CD4-positive, alpha-beta T cell treated with Interleukin-21 for 1 hour (primary cell): Measurements from ENCODE around the gene MORF4L2.
"Not testable (repeated sequence)": the region's sequence is repeated elsewhere in the genome, so short reads cannot be mapped to it uniquely, and the experiment has no call there.

Experiments
- DNase-seq: peaks from one replicate; pipeline ENCODE4 v3.0.0-alpha.2; 2020

MORF4L2 gene

GRCh38 chrX:103678199-103678993, 8.1 kb downstream of the MORF4L2 start:
- no peak for DNase-seq

DNA sequence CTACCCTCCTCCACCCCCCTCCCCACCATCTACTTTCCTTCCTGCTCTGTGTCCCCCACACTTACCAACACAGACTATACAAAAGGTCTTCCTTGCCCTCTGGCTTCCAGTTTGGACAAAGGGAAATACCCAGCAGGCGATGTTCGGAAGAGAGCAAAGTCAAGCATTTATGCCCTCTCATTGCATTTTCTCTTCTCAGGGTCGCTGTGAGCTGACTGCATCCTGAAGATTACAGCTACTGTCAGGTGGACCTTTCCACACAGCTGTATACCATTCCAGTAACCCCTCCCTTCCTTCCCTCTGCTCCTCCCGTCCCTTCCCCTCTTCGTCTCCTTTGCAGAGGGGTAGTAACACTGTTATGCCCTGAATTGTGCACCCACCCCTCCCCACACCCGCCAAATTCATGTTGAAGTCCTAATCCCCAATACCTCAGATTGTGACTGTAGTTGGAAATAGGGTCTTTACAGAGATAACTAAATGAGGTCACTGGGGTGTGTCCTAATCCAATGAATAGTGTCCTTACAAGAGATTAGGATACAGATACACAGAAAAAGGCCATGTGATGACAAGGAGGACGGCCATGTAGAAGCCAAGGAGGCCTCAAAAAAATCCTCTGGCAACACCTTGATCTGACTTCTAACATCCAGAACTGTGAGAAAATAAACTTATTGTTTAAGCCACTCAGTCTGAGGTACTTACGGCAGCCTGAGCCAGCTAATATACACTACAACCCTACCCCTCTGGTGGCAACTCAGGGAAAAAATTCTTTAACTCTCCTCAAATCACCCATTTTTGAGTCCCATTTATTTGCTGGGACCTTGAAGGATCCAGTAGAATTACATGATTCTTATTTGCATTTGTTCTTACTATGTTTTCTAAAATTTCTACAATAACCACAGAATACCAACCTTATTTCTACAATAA, 11.7 kb downstream of the MORF4L2 start:
- DNase-seq = no peak

DNA sequence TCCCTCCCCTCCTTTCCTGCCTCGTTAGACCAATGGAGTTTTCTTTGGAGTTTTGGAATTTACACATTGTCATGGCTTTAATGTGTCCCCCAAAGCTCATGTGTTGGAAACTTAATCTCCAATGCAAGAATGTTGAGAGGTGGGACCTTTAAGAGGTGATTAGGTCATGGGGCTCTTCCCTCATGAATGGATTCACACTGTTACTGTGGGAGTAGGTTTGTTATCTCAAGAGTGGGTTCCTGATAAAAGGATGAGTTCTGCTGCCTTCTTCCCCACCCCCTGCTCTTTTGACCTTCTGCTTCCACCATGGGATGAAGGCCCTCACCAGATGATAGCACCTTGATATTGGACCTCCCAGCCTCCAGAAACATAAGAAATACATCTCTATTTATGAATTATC, 16.8 kb downstream of the MORF4L2 start:
- no peak for DNase-seq

DNA sequence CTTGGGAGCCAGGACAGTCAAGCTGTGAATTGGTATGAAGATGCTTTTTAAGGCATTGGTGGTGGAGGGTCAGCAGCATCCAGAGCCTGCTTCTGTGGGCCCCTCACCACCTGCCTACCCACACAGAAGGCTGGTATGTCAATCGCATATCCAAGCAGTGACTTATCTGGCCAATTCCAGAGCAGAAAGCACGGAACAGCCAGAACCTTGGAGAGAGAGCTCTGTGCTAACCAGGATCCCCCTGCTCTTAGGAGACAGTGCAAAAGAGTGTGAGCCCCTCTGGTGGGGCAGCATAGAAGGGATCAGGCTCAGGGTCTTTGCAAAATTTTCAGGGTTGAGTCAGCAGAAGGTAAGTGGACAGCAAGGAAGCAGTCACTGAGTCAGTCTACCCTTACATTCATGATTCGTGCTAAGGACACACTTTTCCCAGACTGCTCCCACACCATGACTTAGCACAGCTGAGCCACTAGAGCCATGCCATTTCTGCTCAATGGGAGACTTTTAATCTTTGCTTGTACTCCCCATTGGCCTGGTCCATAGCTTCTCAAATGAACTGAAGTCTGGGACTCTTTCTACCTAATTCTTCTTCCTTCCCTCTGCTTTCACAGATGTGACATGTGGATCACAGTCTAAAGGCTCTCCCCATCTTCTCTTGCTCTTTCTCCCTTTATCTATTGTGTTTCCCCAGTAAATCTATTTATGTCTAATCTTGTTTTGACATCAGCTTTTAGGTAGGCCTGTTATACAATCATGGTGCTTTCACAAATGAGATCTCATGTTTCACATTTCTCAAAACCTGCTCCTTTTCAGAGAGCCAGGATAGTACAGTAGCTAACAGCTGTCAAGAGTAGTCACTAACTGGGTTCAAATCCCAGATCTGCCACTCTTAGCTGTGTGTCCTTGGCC, 20.0 kb downstream of the MORF4L2 start:
- no peak for DNase-seq

GRCh38 chrX:103663981-103664762, 22.3 kb downstream of the MORF4L2 start:
- no peak for DNase-seq

DNA sequence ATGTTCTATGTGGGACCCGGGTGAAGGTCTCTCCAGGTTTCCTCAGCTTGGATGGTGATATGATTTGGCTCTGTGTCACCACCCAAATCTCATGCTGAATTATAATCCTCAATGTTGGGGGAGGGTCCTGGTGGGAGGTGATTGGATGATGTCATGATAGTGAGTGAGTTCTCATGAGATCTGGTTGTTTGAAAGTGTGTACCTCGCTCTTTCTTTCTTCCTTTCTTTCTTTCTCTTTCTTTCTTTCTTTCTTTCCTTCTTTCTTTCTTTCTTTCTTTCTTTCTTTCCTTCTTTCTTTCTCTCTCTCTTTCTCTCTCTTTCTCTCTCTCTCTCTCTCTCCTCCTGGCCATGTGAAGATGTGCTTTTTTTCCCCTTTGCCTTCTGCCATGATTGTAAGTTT, 27.0 kb downstream of the MORF4L2 start:
- not testable (repeated sequence) for DNase-seq

DNA sequence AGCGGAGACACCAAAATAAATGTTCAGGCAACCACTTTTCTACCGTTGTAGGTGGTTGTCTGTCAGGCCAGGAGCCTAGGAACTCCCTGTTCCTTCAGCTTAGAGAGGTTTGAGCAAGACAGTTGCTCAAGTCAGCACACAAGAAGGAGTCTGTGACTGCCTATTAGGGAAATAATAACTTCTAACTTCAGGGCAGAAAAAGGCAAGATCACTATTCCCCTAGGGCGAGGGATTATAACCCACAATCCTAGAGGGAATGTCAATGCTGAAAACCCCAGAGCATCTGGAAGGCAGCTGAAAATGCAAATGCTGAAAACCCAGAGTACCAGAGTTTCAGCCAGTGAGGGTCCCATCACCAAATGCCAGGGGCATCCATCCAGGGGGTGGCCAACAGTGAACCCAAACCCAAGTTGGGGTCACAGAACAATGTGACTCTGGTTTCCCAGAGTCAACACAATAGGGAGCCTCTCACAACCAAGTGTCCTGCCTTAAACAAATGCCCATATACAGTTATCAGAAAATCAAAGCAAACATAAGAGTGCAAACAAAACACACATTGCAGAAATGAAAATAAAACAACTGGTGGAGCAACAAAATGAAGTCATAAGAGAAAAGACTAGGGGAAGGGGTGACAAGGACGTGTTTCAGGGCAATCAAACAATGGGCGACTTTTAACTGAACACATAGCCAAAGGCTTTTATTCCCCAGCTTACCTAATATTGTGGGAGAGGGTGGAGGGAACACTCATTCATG, 27.6 kb downstream of the MORF4L2 start:
- DNase-seq = no peak

DNA sequence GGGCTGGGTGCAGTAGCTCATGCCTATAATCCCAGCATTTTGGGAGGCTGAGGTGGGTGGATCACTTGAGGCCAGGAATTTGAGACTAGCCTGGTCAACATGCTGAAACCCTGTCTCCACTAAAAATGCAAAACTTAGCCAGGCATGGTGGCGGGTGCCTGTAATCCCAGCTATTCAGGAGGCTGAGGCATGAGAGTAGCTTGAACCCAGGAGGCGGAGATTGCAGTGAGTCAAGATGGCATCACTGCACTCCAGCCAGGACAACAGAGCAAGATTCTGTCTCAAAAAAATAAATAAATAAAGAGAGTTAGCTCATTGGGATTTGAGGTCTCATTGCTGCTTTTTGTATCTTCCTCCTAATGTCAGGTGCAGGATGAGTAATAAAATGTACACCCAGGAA, 29.4 kb downstream of the MORF4L2 start:
- not testable (repeated sequence) for DNase-seq

- DNase-seq = no peak
Measured at GRCh38 chrX:103656617-103657016, 29.9 kb downstream of the MORF4L2 start.

GRCh38 chrX:103655230-103656000, 31.1 kb downstream of the MORF4L2 start:
- DNase-seq = not testable (repeated sequence)

GRCh38 chrX:103651151-103651773, 35.2 kb downstream of the MORF4L2 start:
- no peak for DNase-seq

- no peak for DNase-seq
Measured at GRCh38 chrX:103647630-103648029, 38.9 kb downstream of the MORF4L2 start.

DNA sequence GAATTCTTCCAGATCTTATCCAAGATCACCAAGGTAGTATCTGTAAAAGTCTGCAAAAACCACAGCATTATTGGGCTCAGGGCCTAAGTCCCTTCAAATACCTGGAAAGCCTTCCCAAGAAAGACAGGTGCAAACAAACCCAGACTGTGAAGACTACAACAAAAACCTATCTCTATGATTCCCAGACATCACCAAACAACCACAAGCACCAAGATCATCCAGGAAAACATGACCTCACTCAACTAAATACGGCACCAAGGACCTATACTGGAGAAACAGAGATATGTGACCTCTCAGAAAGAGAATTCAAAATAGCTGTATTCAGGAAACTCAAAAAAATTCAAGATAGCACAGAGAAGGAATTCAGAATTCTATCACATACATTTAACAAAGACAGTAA, 42.4 kb downstream of the MORF4L2 start:
- DNase-seq = no peak

DNA sequence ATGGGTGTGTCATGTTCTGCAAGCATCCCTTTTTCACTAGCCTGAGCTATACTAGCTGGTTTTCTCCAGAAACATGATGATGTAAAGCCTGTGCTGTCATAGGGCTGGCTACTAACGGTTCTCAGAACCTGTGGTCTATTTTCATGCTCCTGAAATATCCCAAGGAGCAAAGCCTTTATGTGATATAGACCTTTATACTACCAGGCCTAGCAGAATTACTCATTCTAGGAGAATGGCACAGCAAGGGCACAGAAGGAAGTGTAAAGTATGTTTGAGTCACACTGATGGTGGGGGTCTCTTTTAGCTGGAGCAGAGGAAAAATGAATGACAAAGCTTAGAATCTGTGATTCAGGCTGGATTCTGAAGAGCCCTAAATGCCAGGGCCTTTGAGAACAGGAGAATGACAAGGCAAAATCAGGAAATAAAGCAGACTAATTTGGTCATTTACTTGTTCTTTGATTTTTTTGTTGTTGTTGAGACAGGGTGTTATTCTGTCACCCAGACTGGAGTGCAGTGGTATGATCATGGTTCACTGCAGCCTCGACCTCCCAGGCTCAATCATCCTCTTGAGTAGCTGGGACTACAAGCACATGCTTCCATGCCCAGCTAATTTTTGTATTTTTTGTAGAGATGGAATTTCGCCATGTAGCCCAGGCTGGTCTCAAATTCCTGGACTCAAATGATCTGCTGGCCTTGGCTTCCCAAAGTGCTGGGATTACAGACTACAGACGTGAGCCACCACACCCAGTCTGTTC, 45.9 kb downstream of the MORF4L2 start:
- no peak for DNase-seq

- not testable (repeated sequence) for DNase-seq
Measured at GRCh38 chrX:103638479-103639346, 47.8 kb downstream of the MORF4L2 start.

- DNase-seq = no peak
Measured at GRCh38 chrX:103637604-103638338, 48.7 kb downstream of the MORF4L2 start.

DNA sequence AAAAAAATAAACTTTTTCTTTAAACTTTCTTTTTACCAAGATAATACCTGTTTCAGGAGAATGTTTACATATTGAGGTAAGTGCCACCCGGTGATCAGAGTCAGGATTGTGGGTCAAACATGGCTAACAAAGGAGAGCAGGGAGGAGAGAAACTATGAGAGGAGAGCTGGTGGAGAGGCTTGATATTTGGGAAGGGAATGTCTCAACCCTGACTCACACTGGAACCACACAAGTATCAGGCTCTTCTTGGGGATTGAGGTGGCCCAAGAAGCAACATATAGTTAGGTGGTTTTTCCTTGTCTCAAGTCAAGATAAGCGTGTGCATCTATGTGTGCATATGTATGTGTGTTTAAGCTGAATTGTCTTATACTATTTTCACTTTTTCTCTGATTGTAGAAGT, 51.1 kb downstream of the MORF4L2 start:
- no peak for DNase-seq
